Small intestine (tissue), 7 donors: ENCODE results near the gene TMEM131. TPM values are rescaled to one million over a fixed set of nuclear protein-coding genes. Genes with fewer than 3 reads are reported as not detected.

Experiments
- DNase-seq, 2 donors: peaks; one replicate each; pipeline versions ENCODE4 v3.0.0 to v3.0.0-alpha.2; 2013
- FAIRE-seq: peaks from 2 replicates; lab custom pipeline; 2012; peaks lifted over from hg19 to GRCh38; lab: Jason Lieb, UNC
- H3K27ac ChIP-seq, 3 donors: one replicate each; pipeline ENCODE4 v1.5.1; 2013; ENCODE audit warnings: low read length in 2 of 3, mild to moderate bottlenecking in 2 of 3, control low read depth in 1 of 3, inconsistent platforms in 1 of 3, low read depth in 1 of 3, moderate library complexity in 1 of 3
- H3K27me3 ChIP-seq, 3 donors: one replicate each; pipeline ENCODE4 v1.6.1; 2013; ENCODE audit warnings: low read length in 3 of 3, inconsistent platforms in 1 of 3; ENCODE audit not compliant: control insufficient read depth in 3 of 3, insufficient read depth in 3 of 3
- H3K36me3 ChIP-seq, 3 donors: one replicate each; pipeline ENCODE4 v1.6.1; 2013; ENCODE audit warnings: low read length in 3 of 3, inconsistent platforms in 1 of 3, low read depth in 1 of 3, mild to moderate bottlenecking in 1 of 3, moderate library complexity in 1 of 3; ENCODE audit not compliant: control insufficient read depth in 3 of 3, insufficient read depth in 2 of 3
- H3K4me1 ChIP-seq, 3 donors: one replicate each; pipeline ENCODE4 v1.6.1; 2013; ENCODE audit warnings: low read length in 2 of 3, inconsistent platforms in 1 of 3, low read depth in 1 of 3, mild to moderate bottlenecking in 1 of 3, moderate library complexity in 1 of 3; ENCODE audit not compliant: control insufficient read depth in 3 of 3, insufficient read depth in 2 of 3
- H3K4me3 ChIP-seq, 3 donors: one replicate each; pipeline ENCODE4 v1.5.1; 2013; ENCODE audit warnings: low read length in 3 of 3, control low read depth in 1 of 3, inconsistent platforms in 1 of 3, low read depth in 1 of 3, mild to moderate bottlenecking in 1 of 3, moderate library complexity in 1 of 3
- H3K9me3 ChIP-seq, 2 donors: one replicate each; pipeline ENCODE4 v1.6.1; 2013; ENCODE audit warnings: low read depth in 1 of 2, low read length in 1 of 2; ENCODE audit not compliant: control insufficient read depth in 2 of 2, insufficient read depth in 1 of 2
- WGBS, 3 donors: extraction: QIAGEN DNeasy Blood & Tissue Kit; methylation state at CpG; one replicate each; pipeline ENCODE4 v1.1.7; 2013; 5-methylcytosine and 5-hydroxymethylcytosine counted together
- polyA plus RNA-seq, 4 donors: library from polyadenylated mRNA; stranded (reverse) in 3 of 4; unstranded in 1 of 4; fragments of 200-250 nt in 3 of 4; fragments of 120-200 nt in 1 of 4; gene quantifications; one replicate each; pipeline versions ENCODE4 v1.2.1 to v1.2.3, GENCODE V29; 2013
- donor health status: healthy with polysubstance abuse.
- donor health status: control.
- donor health status: control.
- donor health status: Bipolar disorder and iron deficiency.
- donor health status: healthy.

TMEM131 gene
- polyA plus RNA-seq, 4 donors, result 6.5 to 47.7 (median 13.8) TPM

DNA sequence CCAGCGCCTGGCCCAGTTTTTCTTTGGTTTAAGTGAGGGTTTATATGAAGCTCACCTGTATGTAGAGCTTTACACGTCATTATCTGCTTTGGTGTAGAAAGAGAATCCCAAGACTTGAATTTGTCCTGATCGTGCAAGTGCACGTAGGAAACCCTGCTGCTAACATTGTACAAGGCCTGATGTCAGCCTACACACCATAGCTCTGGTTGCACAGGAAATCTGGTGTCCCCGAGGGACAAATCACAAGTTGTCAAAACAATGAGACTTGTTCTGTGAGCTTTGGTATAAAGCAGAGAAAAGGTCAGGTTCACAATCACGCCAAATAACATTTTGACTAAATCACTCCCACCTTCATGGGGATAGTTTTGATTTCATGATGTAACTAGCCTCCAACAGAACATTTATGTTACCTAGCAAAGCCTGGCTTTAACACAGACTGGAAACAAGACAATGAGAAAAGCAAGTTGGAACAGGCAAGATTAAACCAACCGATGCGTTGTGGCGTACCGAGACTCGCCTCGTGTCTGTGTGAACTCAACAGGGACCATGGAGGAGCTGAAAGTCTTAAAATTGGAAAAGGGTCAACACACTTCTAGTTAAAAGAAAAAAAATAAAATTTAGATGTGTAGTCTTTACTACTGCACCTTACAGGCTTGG, 240.9 kb downstream of the TMEM131 start:
- no peak for FAIRE-seq
- Histone ChIP-seq H3K27ac (no peak overlapping the region), H3K9me3 (no peaks in the 10 kb centered on the region), H3K4me1 (no peaks in the 10 kb centered on the region), H3K4me3 (no peak overlapping the region), H3K27me3 (no peaks in the 10 kb centered on the region), H3K36me3 (peaks cover 16 to 45% (median 29%) of the 10 kb centered on the region in 3 donors)
- WGBS, 3 donors, result 92 to 98% (median 94%) methylated on average over 12 of the region's 12 CpGs
- DNase-seq, result no peak

DNA sequence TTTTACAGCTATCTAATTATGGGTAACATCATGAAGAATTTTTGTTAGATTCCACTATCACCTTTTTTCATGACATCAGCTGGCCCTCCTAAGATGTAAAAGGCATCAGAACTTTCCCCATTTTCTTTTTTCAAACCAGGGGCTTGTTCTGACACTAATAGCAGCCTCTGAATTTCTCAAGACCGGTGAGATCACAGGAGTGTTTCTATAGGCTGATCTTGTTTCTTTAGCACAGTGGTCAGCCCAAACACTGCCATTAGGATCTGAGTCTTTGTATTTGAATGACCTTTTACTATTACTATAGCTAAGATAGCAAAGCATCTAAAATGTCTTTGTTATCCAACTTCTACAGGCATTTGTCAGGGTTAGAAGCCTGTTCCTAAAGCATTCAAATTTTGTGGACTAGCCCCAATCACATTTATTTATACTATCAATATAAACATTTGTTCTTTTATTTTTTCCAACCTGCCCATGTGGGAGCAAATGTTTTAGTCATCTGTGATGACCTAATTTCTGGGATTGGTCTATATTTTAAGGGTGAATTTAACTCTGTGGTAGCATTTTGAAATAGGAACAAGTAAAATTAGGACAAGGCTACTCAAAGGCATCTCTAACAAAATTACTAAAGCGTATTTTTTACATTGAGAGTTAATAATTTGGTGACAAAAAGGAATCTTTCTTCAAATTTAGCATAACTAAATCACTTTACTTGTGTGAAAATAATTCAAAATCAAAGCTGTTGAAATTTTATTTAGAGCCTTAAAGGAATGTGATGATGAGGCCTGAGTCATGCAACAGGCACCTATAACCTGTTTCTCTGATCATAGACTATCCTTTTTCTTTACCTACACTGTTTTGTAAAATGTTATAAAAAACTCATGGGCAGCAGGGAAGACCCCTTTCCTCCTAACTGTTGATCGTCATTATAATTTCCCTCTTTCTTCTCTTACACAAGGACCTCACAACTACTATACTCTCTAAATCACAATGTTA, 243.1 kb downstream of the TMEM131 start:
- Histone ChIP-seq H3K36me3 (peaks cover 9 to 37% (median 22%) of the 10 kb centered on the region in 3 donors), H3K4me3 (no peak overlapping the region), H3K9me3 (no peaks in the 10 kb centered on the region), H3K27ac (no peak overlapping the region), H3K4me1 (no peaks in the 10 kb centered on the region), H3K27me3 (no peaks in the 10 kb centered on the region)
- FAIRE-seq (no peak), DNase-seq (no peak)
- 89 to 97% (median 96%) methylated on average over 3 of the region's 3 CpGs for WGBS, 3 donors

DNA sequence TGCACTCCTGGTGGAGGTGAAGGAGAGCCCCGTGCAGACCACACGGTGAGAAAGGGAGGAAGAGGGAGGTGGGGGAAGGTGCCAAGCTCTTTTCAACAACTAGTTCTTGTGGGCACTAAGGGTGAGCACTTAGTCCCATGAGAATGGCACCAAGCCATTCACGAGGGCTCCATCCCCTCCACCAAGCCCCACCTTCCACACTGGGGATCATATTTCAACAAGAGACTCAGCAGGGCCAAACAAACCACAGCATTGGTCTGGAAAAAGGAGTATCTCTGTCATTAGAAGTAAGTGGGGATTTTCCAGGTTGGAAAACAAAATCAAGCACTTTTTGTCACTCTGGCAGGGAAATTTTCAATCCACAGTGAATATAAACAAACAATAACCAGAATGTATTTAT, 244.0 kb downstream of the TMEM131 start:
- DNase-seq (no peak), FAIRE-seq (no peak)
- H3K9me3 ChIP-seq, result no peaks in the 10 kb centered on the region
- no peaks in the 10 kb centered on the region for H3K27me3 ChIP-seq
- H3K27ac ChIP-seq, result no peak overlapping the region
- no peak overlapping the region for H3K4me3 ChIP-seq
- 59 to 84% (median 73%) methylated on average over 3 of the region's 3 CpGs for WGBS, 3 donors
- peaks cover 5 to 28% (median 13%) of the 10 kb centered on the region in 3 donors for H3K36me3 ChIP-seq
- no peaks in the 10 kb centered on the region for H3K4me1 ChIP-seq

DNA sequence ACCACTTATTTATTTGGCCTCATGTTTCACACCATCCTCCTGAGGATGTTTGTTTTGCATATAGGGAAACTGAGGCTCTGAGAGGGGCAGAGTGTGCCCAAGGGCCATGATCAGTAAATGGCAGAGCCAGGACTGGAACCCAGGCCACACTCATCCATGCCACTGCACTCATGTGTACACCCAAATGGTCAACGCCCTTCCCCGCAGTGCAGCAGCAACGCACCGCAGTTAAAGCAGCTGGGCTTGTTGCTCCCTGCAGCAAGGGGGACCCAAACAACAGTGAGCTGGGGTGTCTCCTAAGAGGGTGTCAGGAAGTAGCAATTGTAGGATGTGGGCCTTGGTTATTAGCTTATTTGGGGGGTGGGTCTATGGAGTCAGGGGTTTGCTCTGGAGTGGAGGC, 245.7 kb downstream of the TMEM131 start:
- WGBS, 3 donors, result 97 to 100% (median 98%) methylated on average over 4 of the region's 4 CpGs
- no peak for FAIRE-seq

DNA sequence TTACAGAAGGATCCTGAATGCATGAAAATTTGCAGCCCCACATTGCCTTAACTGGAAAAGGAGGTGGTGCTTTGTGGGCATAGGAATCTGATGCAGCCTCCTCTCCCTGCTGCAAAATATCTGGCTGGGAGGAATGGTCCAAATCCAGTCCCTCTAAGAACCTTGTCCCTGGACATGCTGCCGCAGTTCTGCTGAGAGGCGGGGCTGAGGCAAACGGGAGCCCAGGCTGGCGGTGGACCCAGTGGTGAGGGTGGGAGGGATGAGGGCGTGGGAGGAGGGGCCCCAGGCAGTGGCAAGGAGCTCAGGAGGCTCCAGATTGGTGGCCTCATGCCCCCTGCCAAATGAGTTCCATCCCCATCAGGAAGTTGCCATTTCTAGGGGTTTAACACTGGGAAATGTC, 246.2 kb downstream of the TMEM131 start:
- Histone ChIP-seq H3K36me3 (peaks cover 0 to 17% (median 5%) of the 10 kb centered on the region in 3 donors), H3K27me3 (no peaks in the 10 kb centered on the region), H3K4me1 (no peaks in the 10 kb centered on the region), H3K27ac (no peak overlapping the region), H3K9me3 (no peaks in the 10 kb centered on the region), H3K4me3 (no peak overlapping the region)
- no peak for DNase-seq
- no peak for FAIRE-seq
- 67 to 85% (median 76%) methylated on average over 5 of the region's 5 CpGs for WGBS, 3 donors

More for the DNA sequence above, 245.7 kb downstream of the TMEM131 start:
- Histone ChIP-seq H3K27me3 (no peaks in the 10 kb centered on the region), H3K9me3 (no peaks in the 10 kb centered on the region), H3K36me3 (peaks cover 0 to 19% (median 5%) of the 10 kb centered on the region in 3 donors), H3K4me1 (no peaks in the 10 kb centered on the region), H3K27ac (no peak overlapping the region), H3K4me3 (no peak overlapping the region)
- no peak for DNase-seq

DNA sequence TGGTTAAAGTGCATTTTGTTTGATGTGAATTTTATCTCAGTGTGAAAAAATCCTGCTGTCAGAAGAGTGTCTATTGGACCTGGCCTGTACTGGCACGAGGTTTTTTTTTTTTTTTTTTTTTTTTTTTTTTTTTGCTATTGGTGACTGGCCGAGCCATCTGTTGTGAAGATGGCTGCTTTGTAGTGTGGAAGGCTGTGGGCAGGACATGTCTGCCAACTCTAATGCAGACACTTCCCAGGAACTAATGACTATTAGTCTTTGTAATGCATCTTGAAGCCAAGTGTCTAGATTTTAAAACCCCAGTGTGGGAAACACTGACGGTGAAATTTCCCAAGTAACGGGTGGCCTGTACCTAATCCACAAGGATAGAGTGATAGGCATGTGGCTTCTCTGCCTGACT, 248.0 kb downstream of the TMEM131 start:
- FAIRE-seq (no peak), DNase-seq (no peak)
- 79 to 90% (median 89%) methylated on average over 4 of the region's 4 CpGs for WGBS, 3 donors
- H3K9me3 ChIP-seq, result no peaks in the 10 kb centered on the region
- peak overlapping the region in 1 of 3 donors; percentile 8 for H3K4me3 ChIP-seq
- H3K36me3 ChIP-seq, result peaks cover 0 to 19% (median 5%) of the 10 kb centered on the region in 3 donors
- H3K27me3 ChIP-seq, result no peaks in the 10 kb centered on the region
- H3K4me1 ChIP-seq, result no peaks in the 10 kb centered on the region
- no peak overlapping the region for H3K27ac ChIP-seq

DNA sequence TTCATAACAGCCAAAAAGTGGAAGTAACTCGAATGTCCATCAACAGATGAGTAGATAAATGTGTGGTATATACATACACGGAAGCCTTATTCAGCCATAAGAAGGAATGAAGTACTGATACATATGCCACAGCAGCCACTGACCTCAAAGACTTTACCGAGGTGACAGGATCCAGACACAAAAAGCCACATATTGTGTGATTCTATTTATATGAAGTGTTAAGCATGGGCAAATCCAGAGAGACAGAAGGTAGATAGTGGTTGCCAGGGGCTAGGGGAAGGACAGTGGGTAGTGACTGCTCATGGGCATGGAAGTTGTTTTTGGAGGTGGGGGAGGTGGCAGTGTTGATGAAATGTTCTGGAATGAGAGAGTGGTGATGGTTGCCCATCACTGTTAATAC, 248.5 kb downstream of the TMEM131 start:
- Histone ChIP-seq H3K27me3 (no peaks in the 10 kb centered on the region), H3K27ac (no peak overlapping the region), H3K36me3 (peaks cover 0 to 19% (median 5%) of the 10 kb centered on the region in 3 donors), H3K4me1 (no peaks in the 10 kb centered on the region), H3K4me3 (peak overlapping the region in 1 of 3 donors; percentile 8), H3K9me3 (no peaks in the 10 kb centered on the region)
- no peak for FAIRE-seq
- peak in 1 of 2 donors; percentile 20 for DNase-seq
- 59 to 72% (median 65%) methylated on average over 3 of the region's 3 CpGs for WGBS, 3 donors

DNA sequence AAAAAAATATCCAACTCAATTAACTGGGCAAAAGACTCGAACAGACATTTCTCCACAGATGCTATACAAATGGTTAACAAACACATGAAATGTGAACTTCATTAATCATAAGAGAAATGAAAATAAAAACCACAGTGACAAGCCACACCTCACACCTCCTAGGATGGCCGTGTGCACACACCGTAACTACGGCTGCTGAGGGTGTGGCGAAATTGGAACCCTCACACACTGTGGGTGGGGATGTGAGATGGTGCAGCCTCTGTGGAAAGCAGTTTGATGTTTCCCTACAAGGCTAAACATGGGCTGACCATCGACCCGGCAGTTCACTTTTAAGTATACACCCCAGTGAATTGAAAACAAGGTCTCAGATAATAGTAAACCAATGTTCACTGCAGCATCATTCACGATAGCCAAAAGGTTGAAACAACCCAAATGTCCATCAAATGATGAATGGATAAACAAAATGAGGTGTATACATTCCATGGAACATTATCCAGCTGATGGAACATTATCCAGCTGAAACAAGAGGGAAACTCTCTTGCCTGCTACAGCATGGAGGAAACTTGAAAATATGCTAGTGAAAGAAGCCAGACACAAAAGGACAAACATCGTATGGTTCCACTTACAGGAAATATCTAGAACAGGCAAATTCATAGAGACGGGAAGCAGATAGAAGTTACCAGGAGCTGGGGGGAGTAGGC, 250.1 kb downstream of the TMEM131 start:
- Histone ChIP-seq H3K9me3 (no peaks in the 10 kb centered on the region), H3K4me1 (peaks cover 0 to 1% (median 0%) of the 10 kb centered on the region in 3 donors), H3K27me3 (no peaks in the 10 kb centered on the region), H3K4me3 (no peak overlapping the region), H3K36me3 (peaks cover 0 to 20% (median 0%) of the 10 kb centered on the region in 3 donors), H3K27ac (no peak overlapping the region)
- FAIRE-seq (no peak), DNase-seq (peak; percentile 9 to 34)
- WGBS, 3 donors, result 42 to 64% (median 53%) methylated on average over 10 of the region's 10 CpGs
